OCI-M1 (cell line): ENCODE data around the gene HCLS1.
A peak's percentile ranks its signal among the peaks of the same experiment; 100 is the strongest.
"Not testable (repeated sequence)": the region's sequence is repeated elsewhere in the genome, so short reads cannot be mapped to it uniquely, and the experiment has no call there.

Experiments
- DNase-seq: peaks from one replicate; lab custom pipeline; 2025; lab: John Stamatoyannopoulos, UW

HCLS1 gene

DNA sequence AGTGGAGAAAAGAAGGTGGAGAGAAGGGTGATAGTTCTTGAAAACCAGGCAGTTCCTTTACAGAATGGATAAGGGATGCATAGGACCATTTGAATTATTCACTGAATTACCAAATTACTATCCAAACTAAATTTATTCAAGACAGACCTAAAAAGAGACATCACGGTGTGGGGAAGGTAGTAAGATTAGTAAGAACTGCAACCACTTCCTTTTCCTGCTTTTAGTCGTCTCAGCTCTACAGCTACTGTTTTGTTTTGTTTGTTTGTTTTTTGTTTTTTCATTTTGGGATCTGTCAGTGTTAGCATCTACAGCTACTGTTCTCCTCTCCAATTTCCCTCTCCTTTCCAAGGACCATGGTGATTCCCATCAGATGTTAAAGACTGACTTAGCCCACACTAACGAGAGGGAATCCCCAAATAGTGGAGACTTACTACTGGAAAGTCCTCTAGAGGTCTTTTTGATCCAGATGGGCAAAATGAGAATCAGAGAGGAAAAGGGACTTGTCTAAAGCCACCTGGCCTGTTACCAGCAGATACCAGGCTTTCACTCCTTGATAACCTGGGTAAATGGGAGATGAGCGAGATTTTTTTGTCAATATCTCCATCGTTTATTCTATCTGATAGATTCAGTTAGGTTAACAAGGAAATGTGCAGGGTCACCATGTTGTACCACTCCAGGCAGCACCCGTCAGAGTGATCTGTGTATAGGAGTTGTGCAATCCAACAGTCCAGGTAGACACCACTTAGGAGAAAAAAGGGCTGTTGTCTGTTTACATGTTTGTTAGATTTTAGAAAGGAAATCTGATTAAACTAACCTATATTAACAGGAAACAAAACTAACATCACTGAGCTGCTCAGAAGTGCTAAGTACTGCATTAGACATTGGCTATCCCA, 6.0 kb downstream of the HCLS1 start:
- no peak for DNase-seq

GRCh38 chr3:121651684-121652083, 9.0 kb downstream of the HCLS1 start:
- peak; percentile 56 for DNase-seq

GRCh38 chr3:121649645-121650044, 11.1 kb downstream of the HCLS1 start:
- no peak for DNase-seq

DNA sequence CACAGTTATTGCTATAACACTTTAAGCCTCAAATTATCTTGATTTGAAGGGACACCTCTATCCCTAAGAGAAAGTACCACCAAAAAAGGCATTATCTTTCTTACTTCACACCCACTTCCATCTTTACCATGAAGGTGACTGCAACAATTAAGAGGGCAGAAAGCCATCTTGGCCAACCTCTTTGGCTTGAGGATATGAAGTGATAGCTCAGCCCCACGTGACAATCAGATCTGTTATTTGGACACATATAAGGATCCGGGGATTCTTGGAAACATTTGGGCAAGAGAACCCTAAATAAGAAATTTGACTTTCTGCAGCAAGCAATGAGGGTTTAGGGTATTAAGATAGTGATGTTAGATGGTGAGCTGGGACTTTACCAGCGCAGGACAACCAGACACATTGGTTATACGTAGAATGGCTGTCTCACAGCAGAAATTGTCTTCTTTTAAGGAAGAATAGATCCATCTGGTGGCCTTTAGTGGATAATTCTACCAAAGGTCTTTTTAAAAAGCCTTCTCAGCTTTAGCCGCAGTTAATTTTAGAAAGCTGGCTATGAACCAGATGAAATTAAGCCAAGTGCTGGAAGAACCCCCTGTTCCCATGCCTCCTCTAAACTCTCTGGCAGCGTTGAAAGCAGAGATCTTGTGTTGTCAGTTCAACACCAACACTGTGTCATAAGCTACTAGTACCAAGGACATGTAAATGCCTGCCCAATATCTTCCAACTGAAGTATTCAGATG, 12.3 kb downstream of the HCLS1 start:
- no peak for DNase-seq

GRCh38 chr3:121645054-121645453, 15.6 kb downstream of the HCLS1 start:
- no peak for DNase-seq

DNA sequence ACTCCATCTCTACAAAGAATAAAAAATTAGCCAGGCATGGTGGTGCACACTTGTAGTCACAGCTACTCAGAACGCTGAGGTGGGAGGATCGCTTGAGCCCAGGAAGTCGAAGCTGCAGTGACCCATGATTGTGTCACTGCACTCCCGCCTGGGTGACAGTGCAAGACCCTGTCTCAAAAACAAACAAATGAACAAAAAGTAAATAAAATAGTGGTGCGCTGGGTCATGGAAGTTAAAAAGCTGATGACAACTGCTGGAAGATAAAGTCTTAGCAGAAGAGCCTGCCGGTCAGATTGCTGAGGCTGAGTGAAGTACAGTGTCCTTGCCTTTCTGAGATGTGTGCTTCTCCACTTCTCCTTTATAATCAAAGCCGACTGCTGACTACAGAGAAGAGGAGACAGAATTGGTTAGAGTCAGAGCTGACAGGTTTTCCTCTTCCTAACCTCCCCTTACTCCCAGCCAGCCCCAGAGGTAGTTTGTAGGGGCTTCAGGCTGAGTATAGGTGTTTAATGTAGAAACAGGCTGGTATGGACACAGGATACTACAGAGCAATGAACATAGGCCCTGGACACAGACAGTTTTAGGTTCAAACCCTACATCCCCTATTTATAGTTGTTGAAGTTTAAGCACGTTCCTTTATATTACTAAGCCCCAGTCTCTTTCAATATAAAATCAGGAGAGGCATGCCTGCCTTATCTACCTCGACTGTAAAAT, 17.9 kb downstream of the HCLS1 start:
- DNase-seq: no peak

DNA sequence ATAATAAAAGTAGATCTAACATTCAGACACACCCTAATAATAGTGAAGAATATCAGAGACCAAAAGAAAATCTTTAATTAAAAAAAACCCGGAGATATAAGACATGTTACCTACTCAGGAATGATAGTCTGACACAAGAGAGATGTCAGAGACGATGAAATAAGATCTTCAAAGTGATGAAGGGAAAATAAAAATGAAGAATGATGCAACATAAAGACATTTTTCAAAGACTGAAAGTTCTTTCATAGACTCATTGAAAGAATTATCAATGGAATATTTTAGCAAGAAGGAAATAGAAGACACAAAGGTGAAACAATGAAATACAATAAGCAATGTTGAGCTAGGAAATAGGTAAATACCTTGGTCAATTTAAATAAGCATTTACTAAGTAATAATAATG, 19.6 kb downstream of the HCLS1 start:
- DNase-seq: peak; percentile 39

DNA sequence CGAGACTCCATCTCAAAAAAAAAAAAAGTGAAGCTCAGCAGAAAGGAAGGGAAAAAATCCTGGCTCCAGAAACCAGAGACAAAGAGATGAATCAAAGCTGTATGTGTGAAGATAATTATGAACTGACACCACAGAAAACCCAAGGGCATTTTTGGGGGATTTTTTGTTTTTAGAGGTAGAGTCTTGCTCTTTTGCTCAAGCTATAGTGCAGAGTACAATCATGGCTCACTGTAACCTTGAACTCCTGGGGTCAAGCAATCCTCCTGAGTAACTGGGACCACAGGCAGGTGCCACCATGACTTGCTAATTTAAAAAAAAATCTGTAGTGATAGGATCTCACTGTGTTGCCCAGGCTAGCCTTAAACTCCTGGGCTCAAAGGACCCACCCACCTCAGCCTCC, 22.8 kb downstream of the HCLS1 start:
- no peak for DNase-seq

GRCh38 chr3:121630355-121630754, 30.3 kb downstream of the HCLS1 start:
- DNase-seq: no peak

DNA sequence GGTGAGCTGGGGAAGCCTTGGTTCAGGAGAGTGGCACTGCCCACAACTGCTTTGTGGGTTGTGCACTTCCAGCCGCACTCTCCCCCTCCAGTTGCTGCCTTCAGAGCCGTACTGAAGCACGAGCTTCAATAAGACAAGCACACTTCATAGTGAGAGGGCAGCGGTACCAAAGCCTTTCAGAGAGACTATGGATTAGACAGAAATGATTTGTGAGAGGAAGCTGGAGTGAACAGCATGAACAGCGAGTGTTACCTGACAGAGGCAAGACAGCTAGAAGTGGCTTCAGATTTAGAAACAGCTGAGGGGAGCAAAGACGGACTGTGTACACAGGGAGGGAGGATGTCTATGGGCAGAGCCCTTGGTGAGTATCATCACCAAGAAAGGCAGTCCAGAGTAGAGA, 31.1 kb downstream of the HCLS1 start:
- DNase-seq: no peak

DNA sequence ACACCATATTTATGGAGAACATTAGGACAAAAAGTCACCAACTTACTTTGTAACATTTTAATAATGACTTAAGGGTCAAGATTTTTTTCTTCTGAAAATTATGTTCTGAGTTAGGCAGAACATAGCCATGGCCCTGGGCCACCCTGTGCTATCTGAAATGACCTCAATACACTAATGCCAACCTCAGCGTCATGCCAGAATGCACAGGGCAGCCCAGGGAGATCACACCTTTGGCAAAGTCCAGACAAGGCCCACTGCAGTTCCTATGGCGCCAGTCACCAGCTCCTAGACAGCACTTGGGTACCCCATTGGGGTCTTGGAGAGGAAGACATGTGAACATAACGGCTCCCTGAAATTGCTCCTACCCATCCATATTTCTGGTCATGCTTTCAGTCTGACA, 33.1 kb downstream of the HCLS1 start:
- no peak for DNase-seq

DNA sequence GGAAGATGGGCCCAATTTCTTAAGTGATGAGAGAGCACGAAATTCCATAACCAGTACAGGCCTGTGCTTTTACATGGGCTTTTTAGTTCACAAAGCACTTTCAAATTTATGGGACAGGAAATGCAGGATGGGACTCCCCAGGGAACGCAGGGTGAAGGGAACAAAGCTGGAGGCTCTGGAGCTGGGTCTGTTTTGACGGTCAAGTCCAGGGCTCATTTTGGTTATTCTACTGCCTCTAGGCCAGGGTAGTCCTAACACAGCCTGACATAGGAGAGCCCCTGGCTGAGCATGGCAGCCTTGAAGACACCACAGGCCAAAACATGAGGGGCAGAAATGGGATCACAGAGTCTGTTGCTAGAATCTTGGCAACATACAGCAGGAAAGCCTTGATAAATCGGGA, 33.5 kb downstream of the HCLS1 start:
- DNase-seq: no peak

GRCh38 chr3:121626495-121626894, 34.2 kb downstream of the HCLS1 start:
- DNase-seq: no peak

- no peak for DNase-seq
These were observed 36.4 kb downstream of the HCLS1 start for GRCh38 chr3:121624147-121624899.

DNA sequence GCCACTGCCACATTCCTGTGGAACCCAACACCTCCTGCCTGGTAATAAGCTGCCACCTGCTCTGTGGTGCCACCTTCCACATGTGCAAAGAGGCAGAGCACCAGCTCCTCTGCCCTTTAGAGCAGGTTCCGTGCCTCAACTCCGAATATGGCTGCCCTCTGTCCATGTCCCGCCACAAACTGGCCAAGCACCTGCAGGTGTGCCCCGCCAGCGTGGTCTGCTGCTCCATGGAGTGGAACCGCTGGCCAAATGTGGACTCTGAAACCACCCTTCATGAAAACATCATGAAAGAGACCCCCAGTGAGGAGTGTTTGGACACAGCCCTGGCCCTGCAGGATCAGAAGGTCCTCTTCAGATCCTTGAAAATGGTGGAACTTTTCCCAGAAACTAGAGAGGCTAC, 39.2 kb downstream of the HCLS1 start:
- no peak for DNase-seq

DNA sequence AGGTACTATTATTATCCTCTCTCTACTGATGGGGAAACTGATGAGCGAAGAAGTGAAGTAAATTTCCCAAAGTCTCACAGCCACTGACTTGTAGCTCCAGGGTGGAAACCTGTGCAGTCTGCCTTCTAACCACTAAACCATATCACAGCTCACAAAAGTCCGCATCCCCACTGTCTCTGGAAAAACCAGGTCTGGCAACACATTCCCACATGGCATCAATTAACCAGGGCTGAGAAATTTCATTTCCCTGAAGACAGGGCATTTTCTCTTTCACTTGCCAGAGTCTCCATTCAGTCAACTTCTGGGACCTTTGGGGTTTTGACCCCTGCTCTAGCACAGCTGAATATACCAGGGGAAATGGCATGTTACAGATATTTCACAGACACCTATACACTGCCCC, 41.0 kb downstream of the HCLS1 start:
- no peak for DNase-seq

DNA sequence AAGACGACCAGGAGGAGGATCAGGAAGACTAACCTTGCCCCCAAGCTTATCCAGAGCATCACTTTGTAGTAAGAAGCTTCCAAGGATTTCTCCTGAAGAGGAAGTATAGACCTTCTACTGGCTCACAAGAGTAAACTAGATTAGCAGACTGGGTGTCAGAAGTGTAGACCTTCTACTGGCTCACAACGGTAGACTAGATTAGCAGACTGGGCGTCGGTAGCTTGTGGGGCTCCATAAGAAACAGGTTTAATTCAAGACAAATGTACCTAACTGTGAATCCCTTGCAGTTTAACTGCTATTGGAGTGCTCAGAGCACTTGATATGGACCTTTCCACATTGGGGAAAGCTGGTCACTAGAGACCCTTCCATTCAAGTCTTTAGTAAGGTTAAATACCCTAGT, 54.6 kb downstream of the HCLS1 start:
- DNase-seq: peak; percentile 17

DNA sequence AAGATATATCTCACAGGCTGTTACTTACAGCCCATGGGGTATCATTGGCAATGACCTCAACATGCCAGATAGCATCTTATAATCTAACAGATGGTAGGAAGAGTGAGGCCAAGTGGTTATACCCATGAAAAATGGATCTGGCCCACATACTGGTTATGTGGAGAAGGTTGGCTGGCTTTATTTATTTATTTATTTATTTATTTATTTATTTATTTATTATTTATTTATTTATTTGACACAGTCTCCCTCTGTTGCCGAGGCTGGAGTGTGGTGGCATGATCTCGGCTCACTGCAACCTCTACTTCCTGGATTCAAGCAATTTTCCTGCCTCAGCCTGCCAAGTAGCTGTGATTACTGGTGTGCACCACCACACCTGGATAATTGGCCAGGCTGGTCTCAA, 55.9 kb downstream of the HCLS1 start:
- no peak for DNase-seq

GRCh38 chr3:121601212-121601812, 59.4 kb downstream of the HCLS1 start:
- peak; percentile 40 for DNase-seq

DNA sequence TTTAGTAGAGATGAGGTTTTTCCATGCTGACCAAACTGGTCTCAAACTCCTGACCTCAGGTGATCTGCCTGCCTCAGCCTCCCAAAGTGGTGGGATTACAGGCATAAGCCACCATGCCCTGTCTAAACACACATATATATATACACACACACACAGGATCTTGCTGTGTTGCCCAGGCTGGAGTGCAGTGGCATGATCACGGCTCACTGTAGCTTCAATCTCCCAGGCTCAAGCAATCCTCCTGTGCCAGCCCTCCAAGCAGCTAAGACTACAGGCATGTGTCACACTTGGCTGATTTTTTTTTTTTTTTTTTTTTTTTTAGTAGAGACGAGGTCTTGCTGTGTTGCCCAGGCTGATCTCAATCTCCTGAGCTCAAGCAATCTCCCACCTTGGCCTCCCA, 60.8 kb downstream of the HCLS1 start:
- not testable (repeated sequence) for DNase-seq

DNA sequence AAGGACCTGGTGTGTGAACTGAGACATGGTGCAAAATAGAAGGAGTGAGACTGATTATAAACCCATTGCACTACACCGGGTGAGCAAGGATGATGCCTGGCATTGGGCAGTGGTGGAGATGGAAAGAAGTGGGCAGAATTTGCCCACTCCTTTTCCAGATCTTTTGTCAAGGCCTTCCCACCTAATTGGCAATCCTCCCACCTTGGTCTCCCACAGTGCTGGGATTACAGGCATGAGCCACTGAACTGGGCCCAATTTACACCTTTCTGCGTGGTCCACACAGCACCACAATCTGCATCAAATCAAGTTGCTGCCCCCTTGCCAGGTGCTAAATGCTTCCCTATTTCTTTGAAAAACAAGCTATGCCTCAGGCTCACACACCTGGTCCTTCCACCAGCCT, 62.1 kb downstream of the HCLS1 start:
- no peak for DNase-seq
